Mononuclear cell (primary cell): ENCODE data around the gene AREG. TPM values are rescaled to one million over a fixed set of nuclear protein-coding genes. Genes with fewer than 3 reads are reported as not detected.

Source experiments
- H3K27me3 ChIP-seq: 2 replicates; pipeline ENCODE4 v1.6.0; 2011; ENCODE audit warnings: low read length, control low read depth; ENCODE audit not compliant: insufficient read depth
- H3K4me1 ChIP-seq: 2 replicates; pipeline ENCODE4 v1.5.1; 2011; ENCODE audit warnings: mild to moderate bottlenecking, low read length, control low read depth; ENCODE audit not compliant: insufficient read depth
- H3K4me3 ChIP-seq: 2 replicates; pipeline ENCODE4 v1.5.1; 2011; ENCODE audit warnings: mild to moderate bottlenecking, low read length, moderate library complexity
- H3K9me3 ChIP-seq: 2 replicates; pipeline ENCODE4 v1.5.1; 2011; ENCODE audit warnings: low read depth, mild to moderate bottlenecking, control low read depth, low read length
- total RNA-seq: library from RNA; depleted of rRNA; stranded (reverse); fragments of >200 nt; gene quantifications from one replicate; pipeline ENCODE4 v1.2.3, GENCODE V29; 2012

Gene AREG
- total RNA-seq, 1 donor = 20.1 TPM

GRCh38 chr4:74499986-74500781 is 55.2 kb downstream of the AREG start:
- Histone ChIP-seq H3K4me1 (no peaks in the 10 kb centered on the region), H3K9me3 (no peaks in the 10 kb centered on the region), H3K4me3 (no peak overlapping the region), H3K27me3 (no peaks in the 10 kb centered on the region)

DNA sequence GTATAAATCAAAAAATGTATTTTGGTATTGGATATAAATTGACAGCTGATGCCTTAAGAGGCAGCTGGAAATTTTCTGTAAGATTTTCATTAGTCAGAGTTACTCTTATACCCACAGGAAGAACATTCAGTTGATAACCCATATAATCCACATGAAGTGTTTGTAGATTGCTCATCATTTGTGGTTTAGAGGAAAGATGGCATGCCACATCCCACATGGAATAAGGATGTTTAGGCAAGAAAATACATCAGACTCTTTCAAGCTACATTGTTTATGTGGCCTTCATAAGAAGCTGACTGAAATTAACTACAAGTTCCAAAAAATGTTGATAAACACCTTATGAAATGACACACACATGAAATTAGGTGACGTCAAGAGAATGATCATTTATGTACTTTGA is 56.6 kb downstream of the AREG start:
- Histone ChIP-seq H3K27me3 (no peaks in the 10 kb centered on the region), H3K4me1 (no peaks in the 10 kb centered on the region), H3K4me3 (no peak overlapping the region), H3K9me3 (no peaks in the 10 kb centered on the region)

DNA sequence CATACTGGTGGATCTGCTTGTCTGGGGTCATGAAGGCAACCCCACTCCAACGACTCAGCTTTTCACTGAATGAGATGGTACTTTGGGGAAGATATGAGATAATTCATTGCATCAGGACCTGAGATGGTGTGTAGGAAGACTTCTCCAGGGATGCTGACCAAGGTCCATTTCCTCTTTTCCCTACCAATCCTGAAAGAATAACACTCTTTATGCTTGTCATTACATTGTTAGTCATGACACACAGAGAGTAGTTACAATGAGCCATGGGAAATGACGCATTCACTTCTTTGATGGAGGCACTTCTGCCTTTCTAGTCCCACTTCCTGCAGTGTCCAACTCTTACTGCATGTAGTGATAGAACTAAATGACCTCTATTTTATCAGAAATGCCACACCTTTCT is 58.6 kb downstream of the AREG start:
- no peak overlapping the region for H3K4me3 ChIP-seq
- H3K9me3 ChIP-seq = no peaks in the 10 kb centered on the region
- no peaks in the 10 kb centered on the region for H3K4me1 ChIP-seq
- H3K27me3 ChIP-seq = no peaks in the 10 kb centered on the region

DNA sequence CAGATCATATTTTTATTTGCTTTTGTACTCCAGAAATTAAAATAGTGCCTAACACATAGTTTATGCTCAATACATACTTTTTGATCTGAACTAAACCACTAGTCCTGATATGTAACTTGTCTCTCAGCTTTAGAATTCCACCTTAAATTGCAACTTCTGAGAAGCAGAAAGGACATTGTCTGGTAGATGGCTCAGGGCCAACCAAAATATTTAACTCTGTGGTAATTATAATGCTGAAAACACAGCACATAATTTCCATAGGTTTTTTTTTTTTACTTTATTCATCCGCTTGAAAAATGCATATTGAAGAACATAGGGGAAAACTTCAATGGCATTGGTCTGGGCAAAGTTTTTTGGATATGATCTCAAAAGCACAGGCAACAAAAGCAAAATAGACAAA is 59.3 kb downstream of the AREG start:
- no peak overlapping the region for H3K4me3 ChIP-seq
- no peaks in the 10 kb centered on the region for H3K27me3 ChIP-seq
- H3K9me3 ChIP-seq = no peaks in the 10 kb centered on the region
- H3K4me1 ChIP-seq = no peaks in the 10 kb centered on the region

Other genes with a start within 250 kb of the AREG start
- gene EPGN, start 136.7 kb upstream of the AREG start, total RNA-seq = not detected
- gene EREG, start 80.0 kb upstream of the AREG start, total RNA-seq = 240 TPM